ENCODE data around the gene KRT86. TPM values are rescaled to one million over a fixed set of nuclear protein-coding genes. Genes with fewer than 3 reads are reported as not detected.

Gene KRT86
- total and polyA plus RNA-seq, 2 of the 8 experiments (the other 6 are each of a cell fraction or from before 2014, with no cell fraction given), result 0.12 TPM; not detected in 1

DNA sequence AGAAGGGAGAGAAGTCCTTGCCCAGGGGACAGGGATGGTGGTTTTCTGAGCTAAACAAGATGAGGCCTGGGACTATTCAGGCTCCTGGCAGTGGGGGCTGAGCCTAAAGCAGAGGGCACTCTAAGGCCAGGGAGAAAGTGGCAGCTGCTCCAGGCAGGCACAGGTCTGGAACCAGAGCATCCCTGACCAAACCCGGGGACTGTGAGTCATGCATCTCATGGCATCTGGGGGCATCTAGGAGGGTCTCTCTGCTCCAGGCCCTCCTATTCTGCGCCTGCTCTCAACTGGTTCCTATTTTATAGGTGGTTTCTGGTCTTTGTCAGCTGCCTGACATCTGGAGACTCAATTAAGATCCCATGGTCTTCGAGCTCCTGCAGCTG, 29.8 kb upstream of the KRT86 start:
- Histone ChIP-seq H3K4me1 (replicated peaks in 1 of 4; ENCODE audit: control insufficient read depth in 3 of 4, insufficient read depth in 4 of 4, low read length in 3 of 4) (peaks cover 0 to 9% (median 5%) of the 10 kb centered on the region in 4 experiments; a peak in 3 of 7 replicates), H2BK15ac (ENCODE audit: low read length) (no peak overlapping the region), H3K23ac (ENCODE audit: insufficient read length) (no peak overlapping the region), H2AFZ (ENCODE audit: low read length) (no peak overlapping the region), H2BK20ac (ENCODE audit: low read length) (no peak overlapping the region), H3K4ac (replicated peaks; ENCODE audit: insufficient read length, low read depth, low read length) (no peak overlapping the region), H2BK12ac (ENCODE audit: low read depth, low read length) (no peak overlapping the region), H3K9ac (replicated peaks in 1 of 4; ENCODE audit: extremely low read depth in 1 of 4, low read depth in 3 of 4, low read length in 3 of 4) (no peak overlapping the region), H4K91ac (replicated peaks; ENCODE audit: insufficient read length, low read length) (no peak overlapping the region), H3K18ac (ENCODE audit: extremely low read depth, low read length) (no peak overlapping the region), H4K5ac (ENCODE audit: insufficient read length, low read depth, low read length) (no peak overlapping the region), H4K20me1 (replicated peaks in 1 of 2; ENCODE audit: control insufficient read depth in 1 of 2, insufficient read depth in 2 of 2, low read length in 2 of 2) (no peaks in the 10 kb centered on the region), H3K23me2 (ENCODE audit: low read depth, low read length) (no peaks in the 10 kb centered on the region; the same call in 1 of the 2 replicates), H2BK5ac (ENCODE audit: low read depth, low read length) (no peak overlapping the region), H3K4me3 (ENCODE audit: extremely low read depth in 1 of 4, insufficient read depth in 2 of 4, low read depth in 3 of 4, low read length in 4 of 4) (no peak overlapping the region), H3K79me1 (ENCODE audit: low read depth, low read length) (no peaks in the 10 kb centered on the region), H2AK5ac (ENCODE audit: low read depth, low read length) (no peak overlapping the region), H3K79me2 (ENCODE audit: control insufficient read depth in 1 of 2, insufficient read depth in 2 of 2, low read length in 2 of 2) (no peaks in the 10 kb centered on the region), H3K14ac (ENCODE audit: insufficient read length) (no peak overlapping the region), H3K9me3 (ENCODE audit: insufficient read depth in 2 of 2, low read depth in 1 of 2, low read length in 1 of 2) (no peaks in the 10 kb centered on the region), H4K8ac (ENCODE audit: extremely low read depth, insufficient read depth, low read length) (no peak overlapping the region), H3K36me3 (ENCODE audit: control insufficient read depth in 2 of 4, insufficient read depth in 4 of 4, low read length in 3 of 4) (no peaks in the 10 kb centered on the region), H3K27me3 (replicated peaks in 1 of 4; ENCODE audit: control insufficient read depth in 3 of 4, extremely low read depth in 1 of 4, insufficient read depth in 3 of 4, low read length in 3 of 4) (peaks cover 0 to 12% (median 8%) of the 10 kb centered on the region in 4 experiments; a peak in 6 of 7 replicates), H3K56ac (replicated peaks; ENCODE audit: insufficient read length, low read depth, low read length) (no peak overlapping the region), H3K4me2 (ENCODE audit: insufficient read depth in 1 of 2, low read depth in 2 of 2, low read length in 2 of 2) (no peak overlapping the region), H3K27ac (ENCODE audit: low read depth, low read length) (no peak overlapping the region), H2BK120ac (replicated peaks; ENCODE audit: low read depth, low read length) (no peak overlapping the region)
- TF ChIP-seq BRCA1 (IDR thresholded peaks at IDR 0.05; ENCODE audit: low read depth, low read length) (no peak), CBX5 (IDR thresholded peaks at IDR 0.05; ENCODE audit: low read depth, low read length) (no peak)
- FAIRE-seq (no peak), DNase-seq (ENCODE audit: low read depth in 1 of 2, low spot score in 2 of 2) (no peak)
- CTCF ChIA-PET (ENCODE audit: partially characterized antibody), result interaction anchor here (0.8 to 17.6 kb wide), 21 partner anchors 8 to 224 kb away, joined by 3 to 151 read pairs (median 5); no protein-coding TSS in a partner anchor
- POLR2A ChIA-PET (ENCODE audit: partially characterized antibody), result interaction anchor here (1.0 kb wide), 1 partner anchor 11 kb away, joined by 4 read pairs; the partner anchor contains the start of gene KRT7
- WGBS, 2 experiments (ENCODE audit: extremely low coverage in 1 of 2, insufficient coverage in 1 of 2, insufficient read length in 1 of 2, insufficient replicate concordance in 2 of 2, low coverage in 1 of 2, low lambda C conversion rate in 2 of 2, missing lambda C conversion rate in 1 of 2), result 97% methylated on average over 3 of the region's 3 CpGs; no CpG with 5 or more reads in 1 of the 2 experiments
